CD4-positive, alpha-beta T cell treated with Interleukin-17A for 1 hour (primary cell): ENCODE results near the gene B4GAT1.
A peak's percentile ranks its signal among the peaks of the same experiment; 100 is the strongest.
"Not testable (repeated sequence)": the region's sequence is repeated elsewhere in the genome, so short reads cannot be mapped to it uniquely, and the experiment has no call there.

Source experiments
- DNase-seq: peaks from one replicate; pipeline ENCODE4 v3.0.0-alpha.2; 2020

B4GAT1 gene

GRCh38 chr11:66362481-66363147, 15.2 kb upstream of the B4GAT1 start:
- DNase-seq, result no peak

DNA sequence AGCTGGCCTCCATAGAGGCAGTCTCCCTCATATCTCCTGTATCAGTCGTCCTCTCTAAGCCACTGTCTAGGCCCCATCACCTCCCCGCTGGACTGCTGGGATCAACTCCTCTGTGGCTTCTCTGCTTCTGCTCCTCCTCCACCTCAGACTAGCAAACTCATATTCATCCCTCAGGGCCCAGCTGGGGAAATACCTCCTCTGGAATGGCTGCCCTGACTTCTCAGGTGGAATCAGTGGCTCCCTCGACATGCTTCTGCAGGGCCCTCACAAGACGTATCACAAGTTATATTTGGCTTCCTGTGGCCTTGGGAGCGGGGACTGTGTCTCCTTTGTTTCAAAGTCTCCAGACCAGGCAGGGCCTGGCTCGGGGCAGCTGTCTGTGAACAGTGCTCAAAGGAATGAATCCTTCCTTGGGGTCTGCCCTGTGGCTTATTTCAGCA, 14.1 kb upstream of the B4GAT1 start:
- DNase-seq, result no peak

- no peak for DNase-seq
Observed at GRCh38 chr11:66360406-66361073, 13.1 kb upstream of the B4GAT1 start.

DNA sequence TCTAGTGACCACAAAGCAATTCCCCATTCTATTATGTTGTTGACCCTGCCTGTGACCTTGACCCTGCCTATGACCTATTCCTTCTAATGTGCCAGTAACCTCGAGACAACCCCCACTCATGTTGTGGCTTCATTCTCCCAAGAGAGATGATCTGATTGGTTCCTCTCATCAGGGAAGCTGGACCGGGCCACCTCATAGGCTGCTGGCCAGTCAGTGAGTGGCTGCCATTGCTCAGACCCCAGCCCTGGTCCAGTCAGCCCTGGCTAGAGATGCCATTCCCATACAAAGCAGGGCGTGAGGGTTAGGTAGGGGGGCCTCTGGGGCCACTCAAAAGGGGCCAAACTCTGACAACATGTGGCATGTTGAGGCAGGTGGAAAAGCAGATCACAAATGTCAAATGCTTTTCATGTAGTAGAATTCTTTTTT, 12.2 kb upstream of the B4GAT1 start:
- DNase-seq, result no peak

DNA sequence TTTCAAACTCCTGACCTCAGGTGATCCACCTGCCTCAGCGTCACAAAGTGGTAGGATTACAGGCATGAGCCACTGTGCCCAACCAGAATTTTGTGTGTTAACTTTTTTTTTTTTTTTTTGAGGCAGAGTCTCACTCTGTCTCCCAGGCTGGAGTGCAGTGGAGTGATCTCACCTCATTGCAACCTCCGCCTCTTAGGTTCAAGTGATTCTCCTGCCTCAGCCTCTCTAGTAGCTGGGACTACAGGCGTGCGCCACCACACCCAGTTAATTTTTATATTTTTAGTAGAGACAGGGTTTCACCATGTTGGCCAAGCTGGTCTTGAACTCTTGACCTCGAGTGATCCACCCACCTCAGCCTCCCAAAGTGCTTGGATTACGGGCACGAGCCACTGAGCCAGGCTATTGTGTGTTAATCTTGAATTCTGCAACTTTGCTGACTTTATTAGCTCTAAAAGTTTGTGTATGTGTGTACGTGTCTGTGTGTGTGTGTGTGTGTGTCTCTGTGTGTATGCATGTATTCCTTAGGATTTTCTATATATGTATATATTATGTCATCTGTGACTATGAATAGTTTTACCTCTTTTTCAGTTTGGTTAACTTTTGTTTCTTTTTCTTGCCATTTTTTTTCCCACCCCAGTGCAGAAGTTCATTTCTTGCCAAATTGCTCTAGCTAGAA, 3.3 kb upstream of the B4GAT1 start:
- not testable (repeated sequence) for DNase-seq

DNA sequence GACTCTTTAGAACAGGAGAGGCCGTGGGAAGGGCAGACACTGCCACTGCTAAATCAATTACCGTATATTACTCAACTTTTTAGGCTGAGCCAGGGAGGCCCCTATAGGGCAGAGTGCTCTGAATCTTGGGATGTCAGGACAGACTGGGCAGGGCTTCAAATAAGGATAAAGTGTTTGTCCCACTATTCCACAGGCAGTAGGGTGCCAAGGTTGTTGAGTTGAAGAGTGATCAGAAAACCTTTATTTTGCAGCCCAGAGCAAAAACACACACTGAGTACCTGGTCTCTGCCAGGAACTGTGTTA, 1.6 kb upstream of the B4GAT1 start:
- no peak for DNase-seq

- DNase-seq, result no peak
Observed at GRCh38 chr11:66346476-66347424, 679 bp downstream of the B4GAT1 start.

- DNase-seq, result no peak
Observed at GRCh38 chr11:66345316-66345649, 2.1 kb downstream of the B4GAT1 start.

- DNase-seq, result peak; percentile 96
Observed at GRCh38 chr11:66344550-66345315, 2.7 kb downstream of the B4GAT1 start, which contains the start of gene BRMS1. TSS of gene BRMS1 (minus strand) at chr11:66345104. CDS start at chr11:66342234, 2,870 bp downstream.

- DNase-seq, result no peak
Observed at GRCh38 chr11:66343176-66343575, 4.3 kb downstream of the B4GAT1 start.

DNA sequence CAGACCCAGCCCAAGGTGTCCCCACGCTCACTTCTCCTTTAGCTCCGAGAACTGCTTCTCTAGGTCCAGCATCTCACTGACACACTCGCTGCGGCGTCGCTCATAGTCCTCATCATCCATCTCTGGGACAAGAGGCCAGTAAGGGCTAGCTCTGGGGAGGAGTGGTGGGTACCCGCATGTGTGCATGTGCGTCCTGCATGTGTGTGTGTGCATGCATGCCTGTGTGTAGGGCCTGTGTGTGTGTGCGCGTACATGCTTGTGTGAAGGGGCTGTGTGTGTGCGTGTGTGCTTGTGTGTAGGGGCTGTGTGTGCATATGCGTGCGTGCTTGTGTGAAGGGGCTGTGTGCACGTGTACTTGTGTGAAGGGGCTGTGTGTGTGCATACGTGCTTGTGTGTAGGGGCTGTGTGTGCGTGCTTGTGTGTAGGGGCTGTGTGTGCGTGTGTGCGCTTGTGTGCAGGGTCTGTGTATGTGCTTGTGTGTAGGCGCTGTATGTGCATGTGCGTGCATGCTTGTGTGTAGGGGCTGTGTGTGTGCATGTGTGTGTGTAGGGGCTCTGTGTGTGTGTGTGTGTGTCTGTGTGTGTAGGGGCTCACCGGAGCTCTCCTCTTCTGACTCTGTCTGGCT, 5.8 kb downstream of the B4GAT1 start:
- DNase-seq, result no peak

DNA sequence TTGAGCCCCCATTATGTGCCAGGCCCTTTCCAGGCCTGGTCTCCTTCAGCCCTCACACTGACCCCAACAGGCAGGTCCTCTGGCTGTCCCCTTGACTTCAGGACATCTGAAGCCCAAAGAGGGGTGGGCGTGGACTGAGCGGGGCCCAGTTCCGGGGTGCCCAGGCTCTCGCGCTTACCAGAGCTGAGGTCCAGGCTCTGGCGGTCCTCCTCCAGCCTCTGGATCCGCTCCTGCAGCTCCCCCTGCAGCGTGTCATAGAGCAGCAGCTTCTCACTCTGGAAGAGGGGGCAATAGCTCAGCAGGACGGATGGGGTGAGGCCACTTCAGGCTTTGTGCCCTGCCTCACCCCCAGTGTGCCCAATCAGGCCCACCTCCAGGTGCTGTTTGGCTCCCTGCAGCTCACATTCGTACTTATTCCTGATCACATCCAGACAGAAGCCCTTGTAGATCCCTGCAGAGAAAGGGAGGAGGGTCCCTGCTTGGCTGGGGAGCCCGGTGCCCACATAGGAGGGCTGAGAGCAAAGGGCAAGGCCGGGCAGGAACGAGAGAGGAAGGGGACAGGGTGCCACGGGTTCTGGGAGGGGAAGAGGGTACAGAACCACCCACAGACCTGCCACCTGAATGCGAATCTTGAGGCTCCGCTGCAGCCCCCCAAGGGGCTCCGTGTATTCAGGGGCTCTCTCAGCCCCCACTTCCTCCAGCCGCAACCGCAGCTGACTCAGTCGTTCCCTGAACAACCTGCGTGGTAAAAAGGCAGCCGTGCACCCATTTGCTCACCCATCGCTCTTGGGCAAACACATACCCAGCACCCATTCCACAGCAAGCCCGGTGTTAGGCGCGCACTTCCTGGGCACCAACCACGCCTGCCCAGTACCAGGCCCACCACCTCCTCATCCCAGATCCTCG, 6.6 kb downstream of the B4GAT1 start:
- DNase-seq, result no peak

- no peak for DNase-seq
Observed at GRCh38 chr11:66339686-66340483, 7.5 kb downstream of the B4GAT1 start.

GRCh38 chr11:66339162-66339675, 8.2 kb downstream of the B4GAT1 start:
- DNase-seq, result no peak

DNA sequence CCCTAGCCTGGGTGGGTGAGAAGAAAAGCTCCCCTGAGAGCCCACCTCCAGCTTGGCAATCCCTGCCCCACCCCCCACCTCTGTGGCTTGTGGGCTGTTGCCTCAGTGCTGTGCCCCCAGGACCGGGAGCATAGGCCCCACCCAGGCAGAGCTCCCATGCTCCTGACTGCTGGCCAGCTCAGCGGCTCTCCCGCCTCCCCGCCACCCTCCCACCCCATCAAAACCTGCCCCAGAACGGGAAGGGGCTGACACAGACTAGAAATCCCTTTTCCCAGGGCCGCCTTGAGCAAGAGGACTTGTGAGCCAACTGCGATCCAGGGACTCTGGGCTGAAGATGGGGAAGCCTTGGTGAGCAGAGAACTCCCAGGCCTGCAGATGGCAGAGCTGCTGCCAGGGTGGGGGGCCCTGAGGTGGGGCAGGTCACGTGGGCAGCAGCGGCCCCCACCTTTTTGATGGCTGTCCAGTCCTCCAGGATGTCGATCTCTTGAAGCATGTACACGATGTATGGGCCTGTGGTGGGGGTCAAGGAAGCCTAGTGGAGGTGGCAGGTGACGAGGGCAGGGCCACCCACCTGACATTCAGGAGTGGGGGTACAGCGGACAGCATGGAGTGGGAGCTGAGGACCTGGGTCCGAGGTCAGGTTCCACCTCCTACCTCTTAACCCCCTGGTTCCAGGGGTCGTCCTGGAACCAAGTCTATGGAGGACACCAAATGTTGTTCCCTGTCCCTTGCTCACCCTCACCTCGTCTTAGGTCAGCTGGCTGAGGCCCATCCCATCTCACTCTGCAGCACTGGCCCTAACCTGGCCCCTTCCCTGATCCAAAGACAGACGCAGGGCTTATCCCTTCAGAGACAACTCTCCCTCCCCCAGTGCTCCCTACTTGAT, 8.9 kb downstream of the B4GAT1 start:
- no peak for DNase-seq

GRCh38 chr11:66337103-66337899, 10.1 kb downstream of the B4GAT1 start:
- DNase-seq, result no peak

DNA sequence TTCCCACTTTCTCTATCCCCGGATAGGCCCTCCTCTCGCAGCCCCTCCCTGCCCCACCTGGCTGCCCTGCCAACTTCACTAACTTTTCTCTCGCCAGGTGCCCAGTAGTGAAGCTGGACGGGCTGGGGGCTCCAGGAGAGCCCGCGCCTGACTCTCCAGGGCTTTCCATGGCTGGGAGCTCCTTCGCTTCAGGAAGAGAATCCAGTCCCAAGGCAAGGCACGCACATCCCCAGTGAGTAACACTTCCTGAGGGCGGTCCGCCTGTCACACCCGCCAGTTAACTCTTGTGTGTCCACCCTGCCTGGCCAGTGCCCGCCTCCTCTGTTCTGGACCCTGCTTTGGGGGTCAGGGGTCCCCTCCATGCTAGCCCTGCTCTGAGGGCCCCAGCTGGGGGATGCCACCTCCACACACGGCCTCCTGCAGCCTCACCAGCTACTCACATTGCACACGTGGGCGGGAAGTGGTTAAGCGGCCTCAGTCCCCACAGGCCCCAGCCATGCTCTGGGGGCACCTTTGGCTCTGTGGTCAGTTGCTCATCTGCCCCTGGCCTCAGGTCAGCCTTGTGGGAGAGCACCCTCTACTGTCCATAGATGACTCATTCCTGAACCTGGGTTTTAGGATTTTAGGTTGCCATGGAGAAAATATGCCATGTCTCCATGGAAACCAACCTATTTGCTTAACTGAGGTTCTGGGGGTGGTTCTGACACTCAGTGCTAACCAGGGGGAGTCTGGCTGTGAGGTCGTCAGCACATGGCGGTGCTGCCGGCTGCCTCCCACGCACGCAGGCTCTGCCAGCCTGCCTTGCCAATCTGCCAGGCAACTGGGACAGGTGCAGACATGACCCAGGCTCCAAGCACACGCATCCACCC, 11.0 kb downstream of the B4GAT1 start, which contains the start of gene RIN1:
TSS of gene RIN1 (minus strand) at position 201 of the 869 bp plus-strand sequence. CDS start at position 169, 32 bp downstream.
- DNase-seq, result peak; percentile 64
